Measurements from ENCODE around the gene BBS9. TPM values are rescaled to one million over a fixed set of nuclear protein-coding genes. Genes with fewer than 3 reads are reported as not detected.

BBS9 gene
- total RNA-seq, 5 donors from 2014 or later (not counting 1 experiment from before 2014, with no cell fraction given) = 18.5 to 28.8 (median 20.9) TPM

GRCh38 chr7:33195264-33195663 lies 65.9 kb downstream of the BBS9 start:
- DNase-seq = no peak
- peaks cover 37% of the 10 kb centered on the region for H3K36me3 Mint-ChIP-seq
- no peaks in the 10 kb centered on the region for H3K27me3 Mint-ChIP-seq

DNA sequence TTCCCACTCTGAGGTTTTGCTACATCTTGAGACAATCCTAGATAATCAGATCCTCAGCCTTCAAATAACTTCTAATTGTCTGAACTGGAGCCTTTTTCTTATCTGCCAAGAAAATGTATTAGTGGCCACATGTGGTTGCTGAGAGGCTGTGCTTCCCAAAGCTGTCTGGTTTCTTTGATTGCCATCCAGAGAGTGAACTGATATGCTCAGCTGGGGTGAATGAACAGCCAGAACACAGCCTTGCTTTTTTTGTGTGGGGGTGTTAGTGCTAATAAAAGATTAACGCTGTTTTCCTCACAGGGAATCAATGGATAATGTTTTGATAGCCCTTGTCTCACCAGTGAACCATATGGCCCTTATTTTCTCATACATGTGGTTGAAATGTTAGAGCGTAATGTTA lies 66.9 kb downstream of the BBS9 start:
- Mint-ChIP-seq H3K27me3 (no peaks in the 10 kb centered on the region), H3K4me1 (peaks cover 6 to 10% (median 7%) of the 10 kb centered on the region in 3 donors), H3K4me3 (no peak overlapping the region), H3K9me3 (no peaks in the 10 kb centered on the region), H3K36me3 (peaks cover 38% of the 10 kb centered on the region), H3K27ac (no peak overlapping the region)
- WGBS (ENCODE audit: insufficient coverage) = no CpG with 5 or more reads among the region's 2 CpGs
- no peak overlapping the region for H3K27ac ChIP-seq (ENCODE audit: low read length)
- H3K4me3 ChIP-seq (ENCODE audit: control insufficient read depth in 1 of 2, extremely low read depth in 1 of 2, low read length in 1 of 2) = no peak overlapping the region
- no peak for ATAC-seq (replicated peaks in 1 of 4)
- no peaks in the 10 kb centered on the region for H3K4me1 ChIP-seq (ENCODE audit: control insufficient read depth in 1 of 2, extremely low read depth in 1 of 2, insufficient read depth in 2 of 2, low read length in 2 of 2)
- H3K36me3 ChIP-seq (ENCODE audit: control insufficient read depth in 2 of 2, extremely low read depth in 1 of 2, insufficient read depth in 1 of 2, low read length in 1 of 2) = no peaks in the 10 kb centered on the region
- H3K9me3 ChIP-seq = no peaks in the 10 kb centered on the region
- no peak for DNase-seq
- CTCF ChIA-PET = no interaction called here
- POLR2A ChIA-PET = no interaction called here
- no peaks in the 10 kb centered on the region for H3K27me3 ChIP-seq (replicated peaks in 1 of 2; ENCODE audit: control insufficient read depth in 2 of 2, extremely low read depth in 1 of 2, insufficient read depth in 2 of 2, low read length in 1 of 2)

More at GRCh38 chr7:33195264-33195663, 65.9 kb downstream of the BBS9 start:
- no peaks in the 10 kb centered on the region for H3K9me3 ChIP-seq
- H3K27me3 ChIP-seq (replicated peaks in 1 of 2; ENCODE audit: control insufficient read depth in 2 of 2, extremely low read depth in 1 of 2, insufficient read depth in 2 of 2, low read length in 1 of 2) = no peaks in the 10 kb centered on the region
- Mint-ChIP-seq H3K4me3 (no peak overlapping the region), H3K4me1 (peaks cover 15 to 16% (median 16%) of the 10 kb centered on the region in 3 donors), H3K27ac (no peak overlapping the region), H3K9me3 (no peaks in the 10 kb centered on the region)
- POLR2A ChIA-PET = no interaction called here
- CTCF ChIA-PET = no interaction called here
- no peak for ATAC-seq (replicated peaks in 1 of 4)
- peaks cover 2 to 6% of the 10 kb centered on the region in 2 experiments for H3K4me1 ChIP-seq (ENCODE audit: control insufficient read depth in 1 of 2, extremely low read depth in 1 of 2, insufficient read depth in 2 of 2, low read length in 2 of 2)
- H3K4me3 ChIP-seq (ENCODE audit: control insufficient read depth in 1 of 2, extremely low read depth in 1 of 2, low read length in 1 of 2) = no peak overlapping the region
- no peak overlapping the region for H3K27ac ChIP-seq (ENCODE audit: low read length)
- no peaks in the 10 kb centered on the region for H3K36me3 ChIP-seq (ENCODE audit: control insufficient read depth in 2 of 2, extremely low read depth in 1 of 2, insufficient read depth in 1 of 2, low read length in 1 of 2)
- no CpG with 5 or more reads among the region's 2 CpGs for WGBS (ENCODE audit: insufficient coverage)

GRCh38 chr7:33200282-33200681 lies 70.9 kb downstream of the BBS9 start:
- Histone ChIP-seq H3K27ac (ENCODE audit: low read length) (no peak overlapping the region), H3K36me3 (ENCODE audit: control insufficient read depth in 2 of 2, extremely low read depth in 1 of 2, insufficient read depth in 1 of 2, low read length in 1 of 2) (no peaks in the 10 kb centered on the region), H3K4me3 (ENCODE audit: control insufficient read depth in 1 of 2, extremely low read depth in 1 of 2, low read length in 1 of 2) (no peak overlapping the region), H3K4me1 (ENCODE audit: control insufficient read depth in 1 of 2, extremely low read depth in 1 of 2, insufficient read depth in 2 of 2, low read length in 2 of 2) (no peaks in the 10 kb centered on the region), H3K27me3 (replicated peaks in 1 of 2; ENCODE audit: control insufficient read depth in 2 of 2, extremely low read depth in 1 of 2, insufficient read depth in 2 of 2, low read length in 1 of 2) (no peaks in the 10 kb centered on the region), H3K9me3 (no peaks in the 10 kb centered on the region)
- CTCF ChIA-PET = no interaction called here
- peaks cover 0 to 8% (median 0%) of the 10 kb centered on the region in 3 donors for H3K4me1 Mint-ChIP-seq
- no peak overlapping the region for H3K27ac Mint-ChIP-seq
- H3K36me3 Mint-ChIP-seq = peaks cover 22% of the 10 kb centered on the region
- H3K27me3 Mint-ChIP-seq = no peaks in the 10 kb centered on the region
- H3K4me3 Mint-ChIP-seq = no peak overlapping the region
- DNase-seq = no peak
- ATAC-seq (replicated peaks in 1 of 4) = no peak
- no CpG with 5 or more reads among the region's 1 CpG for WGBS (ENCODE audit: insufficient coverage)
- POLR2A ChIA-PET = no interaction called here
- no peaks in the 10 kb centered on the region for H3K9me3 Mint-ChIP-seq

DNA sequence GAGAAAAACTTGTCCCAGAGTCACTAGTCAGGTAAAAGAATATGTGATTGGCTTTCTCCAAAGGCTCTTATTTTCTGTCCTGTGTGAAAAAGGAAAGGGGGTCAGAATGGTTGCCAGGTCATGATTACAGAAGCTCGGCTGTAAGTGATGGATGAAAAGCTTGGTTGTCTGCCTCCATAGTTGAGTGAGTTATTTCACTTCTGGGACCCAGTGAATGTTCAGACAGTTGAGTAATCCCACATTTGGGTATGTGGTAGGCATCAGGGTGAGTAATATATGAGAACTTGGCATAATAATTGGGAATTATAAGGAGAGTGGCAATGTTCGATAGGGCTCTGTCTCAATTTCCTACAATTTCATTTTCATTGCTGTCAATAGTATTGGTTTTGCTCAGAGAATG lies 72.5 kb downstream of the BBS9 start:
- no peaks in the 10 kb centered on the region for H3K9me3 Mint-ChIP-seq
- ATAC-seq (replicated peaks in 1 of 4) (no peak), DNase-seq (no peak)
- Histone ChIP-seq H3K36me3 (ENCODE audit: control insufficient read depth in 2 of 2, extremely low read depth in 1 of 2, insufficient read depth in 1 of 2, low read length in 1 of 2) (no peaks in the 10 kb centered on the region), H3K27me3 (replicated peaks in 1 of 2; ENCODE audit: control insufficient read depth in 2 of 2, extremely low read depth in 1 of 2, insufficient read depth in 2 of 2, low read length in 1 of 2) (no peaks in the 10 kb centered on the region), H3K4me1 (ENCODE audit: control insufficient read depth in 1 of 2, extremely low read depth in 1 of 2, insufficient read depth in 2 of 2, low read length in 2 of 2) (no peaks in the 10 kb centered on the region), H3K4me3 (ENCODE audit: control insufficient read depth in 1 of 2, extremely low read depth in 1 of 2, low read length in 1 of 2) (no peak overlapping the region), H3K9me3 (no peaks in the 10 kb centered on the region), H3K27ac (ENCODE audit: low read length) (no peak overlapping the region)
- H3K36me3 Mint-ChIP-seq = peaks cover 22% of the 10 kb centered on the region
- no peak overlapping the region for H3K27ac Mint-ChIP-seq
- 100% methylated on average over 1 of the region's 2 CpGs for WGBS (ENCODE audit: insufficient coverage)
- ChIA-PET CTCF (no interaction called here), POLR2A (no interaction called here)
- H3K27me3 Mint-ChIP-seq = no peaks in the 10 kb centered on the region
- peaks cover 0 to 8% (median 0%) of the 10 kb centered on the region in 3 donors for H3K4me1 Mint-ChIP-seq
- no peak overlapping the region for H3K4me3 Mint-ChIP-seq

- Mint-ChIP-seq H3K27me3 (no peaks in the 10 kb centered on the region), H3K36me3 (peaks cover 82% of the 10 kb centered on the region), H3K4me3 (no peak overlapping the region), H3K4me1 (no peaks in the 10 kb centered on the region), H3K9me3 (peaks cover 28 to 37% (median 33%) of the 10 kb centered on the region in 3 donors), H3K27ac (no peak overlapping the region)
- H3K4me1 ChIP-seq (ENCODE audit: control insufficient read depth in 1 of 2, extremely low read depth in 1 of 2, insufficient read depth in 2 of 2, low read length in 2 of 2) = no peaks in the 10 kb centered on the region
- H3K27me3 ChIP-seq (replicated peaks in 1 of 2; ENCODE audit: control insufficient read depth in 2 of 2, extremely low read depth in 1 of 2, insufficient read depth in 2 of 2, low read length in 1 of 2) = no peaks in the 10 kb centered on the region
- no peaks in the 10 kb centered on the region for H3K36me3 ChIP-seq (ENCODE audit: control insufficient read depth in 2 of 2, extremely low read depth in 1 of 2, insufficient read depth in 1 of 2, low read length in 1 of 2)
- ATAC-seq (replicated peaks in 1 of 4) = no peak
- H3K27ac ChIP-seq (ENCODE audit: low read length) = no peak overlapping the region
- ChIA-PET POLR2A (no interaction called here), CTCF (no interaction called here)
- H3K9me3 ChIP-seq = no peaks in the 10 kb centered on the region
- no peak for DNase-seq
- H3K4me3 ChIP-seq (ENCODE audit: control insufficient read depth in 1 of 2, extremely low read depth in 1 of 2, low read length in 1 of 2) = no peak overlapping the region
- WGBS (ENCODE audit: insufficient coverage) = no CpG with 5 or more reads among the region's 1 CpG
Observed at GRCh38 chr7:33210958-33211357, 81.6 kb downstream of the BBS9 start.

DNA sequence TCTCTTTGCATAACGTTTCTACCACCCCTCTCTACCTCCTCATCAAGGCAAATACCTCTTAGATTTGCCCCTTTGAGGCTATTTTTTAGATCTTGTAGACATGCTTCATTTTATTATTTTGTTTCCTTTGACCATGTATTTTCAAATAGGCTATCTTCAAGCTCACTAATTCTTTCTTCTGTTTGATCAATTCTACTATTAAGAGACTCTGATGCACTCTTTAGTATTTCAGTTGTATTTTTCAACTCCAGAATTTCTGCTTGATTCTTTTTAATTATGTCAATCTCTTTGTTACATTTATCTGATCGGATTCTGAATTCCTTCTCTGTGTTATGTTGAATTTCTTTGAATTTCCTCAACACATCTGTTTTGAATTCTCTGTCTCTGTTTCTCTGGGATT lies 82.8 kb downstream of the BBS9 start:
- ChIA-PET POLR2A (no interaction called here), CTCF (no interaction called here)
- Mint-ChIP-seq H3K4me1 (no peaks in the 10 kb centered on the region), H3K27me3 (no peaks in the 10 kb centered on the region), H3K36me3 (peaks cover 79% of the 10 kb centered on the region), H3K27ac (no peak overlapping the region), H3K9me3 (peaks cover 28 to 37% (median 33%) of the 10 kb centered on the region in 3 donors), H3K4me3 (no peak overlapping the region)
- H3K4me1 ChIP-seq (ENCODE audit: control insufficient read depth in 1 of 2, extremely low read depth in 1 of 2, insufficient read depth in 2 of 2, low read length in 2 of 2) = no peaks in the 10 kb centered on the region
- H3K27ac ChIP-seq (ENCODE audit: low read length) = no peak overlapping the region
- ATAC-seq (replicated peaks in 1 of 4) = no peak
- H3K9me3 ChIP-seq = no peaks in the 10 kb centered on the region
- H3K27me3 ChIP-seq (replicated peaks in 1 of 2; ENCODE audit: control insufficient read depth in 2 of 2, extremely low read depth in 1 of 2, insufficient read depth in 2 of 2, low read length in 1 of 2) = no peaks in the 10 kb centered on the region
- no peaks in the 10 kb centered on the region for H3K36me3 ChIP-seq (ENCODE audit: control insufficient read depth in 2 of 2, extremely low read depth in 1 of 2, insufficient read depth in 1 of 2, low read length in 1 of 2)
- no peak for DNase-seq
- no CpG with 5 or more reads among the region's 2 CpGs for WGBS (ENCODE audit: insufficient coverage)
- H3K4me3 ChIP-seq (ENCODE audit: control insufficient read depth in 1 of 2, extremely low read depth in 1 of 2, low read length in 1 of 2) = no peak overlapping the region

GRCh38 chr7:33215992-33216391 lies 86.6 kb downstream of the BBS9 start:
- H3K9me3 ChIP-seq = no peaks in the 10 kb centered on the region
- Mint-ChIP-seq H3K9me3 (peaks cover 16 to 23% (median 19%) of the 10 kb centered on the region in 3 donors), H3K4me1 (no peaks in the 10 kb centered on the region), H3K4me3 (no peak overlapping the region), H3K36me3 (peaks cover 66% of the 10 kb centered on the region), H3K27ac (no peak overlapping the region), H3K27me3 (no peaks in the 10 kb centered on the region)
- ATAC-seq (replicated peaks in 1 of 4) (no peak), DNase-seq (no peak)
- no peak overlapping the region for H3K4me3 ChIP-seq (ENCODE audit: control insufficient read depth in 1 of 2, extremely low read depth in 1 of 2, low read length in 1 of 2)
- CTCF ChIA-PET = no interaction called here
- H3K27ac ChIP-seq (ENCODE audit: low read length) = no peak overlapping the region
- WGBS (ENCODE audit: insufficient coverage) = no CpG with 5 or more reads among the region's 1 CpG
- H3K27me3 ChIP-seq (replicated peaks in 1 of 2; ENCODE audit: control insufficient read depth in 2 of 2, extremely low read depth in 1 of 2, insufficient read depth in 2 of 2, low read length in 1 of 2) = no peaks in the 10 kb centered on the region
- H3K36me3 ChIP-seq (ENCODE audit: control insufficient read depth in 2 of 2, extremely low read depth in 1 of 2, insufficient read depth in 1 of 2, low read length in 1 of 2) = no peaks in the 10 kb centered on the region
- POLR2A ChIA-PET = interaction anchor here in 1 of 2 donors (0.5 kb wide), 1 partner anchor 106 kb away, joined by 3 read pairs; no protein-coding TSS in a partner anchor
- H3K4me1 ChIP-seq (ENCODE audit: control insufficient read depth in 1 of 2, extremely low read depth in 1 of 2, insufficient read depth in 2 of 2, low read length in 2 of 2) = no peaks in the 10 kb centered on the region

All from T-cell (primary cell).